Skin of body (tissue), 2 donors: ENCODE data around the gene FHIP1A. TPM values are rescaled to one million over a fixed set of nuclear protein-coding genes. Genes with fewer than 3 reads are reported as not detected.

Source experiments
- DNase-seq: peaks from one replicate; lab custom pipeline; 2025; lab: John Stamatoyannopoulos, UW
- total RNA-seq: library from RNA; depleted of rRNA; stranded (reverse); fragments of >200 nt; gene quantifications from one replicate; pipeline ENCODE4 v1.2.3, GENCODE V29; 2014

The FHIP1A gene
- total RNA-seq, 1 donor from 2014 or later, result 30.6 TPM

- no peak for DNase-seq
Measured at GRCh38 chr4:151417766-151418376, 8.9 kb downstream of the FHIP1A start.

DNA sequence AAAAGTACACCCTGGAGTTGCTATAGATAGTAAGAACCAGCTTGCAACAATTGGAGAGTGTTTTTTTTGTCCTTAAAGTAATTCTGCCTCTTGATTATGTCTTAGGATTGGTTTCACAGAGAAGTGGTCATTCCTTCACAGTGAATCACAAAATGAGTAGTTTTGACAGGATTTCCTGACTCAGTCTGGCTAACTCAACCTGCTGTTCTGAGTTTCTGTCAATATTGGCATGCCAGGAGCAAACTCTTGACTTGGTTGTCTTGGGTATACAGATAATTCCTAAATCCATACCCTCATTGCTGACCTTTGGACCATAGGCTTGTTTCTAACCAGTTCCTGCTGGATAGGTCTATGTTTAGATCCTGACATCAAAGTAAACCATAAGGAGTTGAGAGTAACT, 9.4 kb downstream of the FHIP1A start:
- no peak for DNase-seq

- DNase-seq, result no peak
Measured at GRCh38 chr4:151418856-151419255, 9.9 kb downstream of the FHIP1A start.

- DNase-seq, result no peak
Measured at GRCh38 chr4:151420250-151420807, 11.4 kb downstream of the FHIP1A start.

DNA sequence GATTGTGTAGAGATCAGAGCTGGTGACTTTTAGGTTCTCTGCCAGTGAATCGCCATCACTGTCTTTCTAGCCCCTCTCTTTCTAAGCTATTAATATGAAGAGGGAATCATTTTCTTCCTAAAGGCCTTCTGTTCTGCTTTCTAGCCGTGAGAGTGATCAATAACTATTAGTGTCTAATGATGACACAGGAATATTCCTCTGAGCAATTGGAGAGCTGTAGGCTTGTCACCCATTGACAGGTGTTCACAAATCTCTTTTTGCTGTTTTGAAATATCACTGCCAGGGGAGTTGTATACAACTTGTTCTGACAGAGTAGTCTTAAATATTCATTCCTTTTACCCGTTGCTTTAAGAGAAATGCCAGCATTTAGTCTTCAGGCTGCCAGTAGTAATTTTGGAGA, 13.9 kb downstream of the FHIP1A start:
- DNase-seq, result no peak

DNA sequence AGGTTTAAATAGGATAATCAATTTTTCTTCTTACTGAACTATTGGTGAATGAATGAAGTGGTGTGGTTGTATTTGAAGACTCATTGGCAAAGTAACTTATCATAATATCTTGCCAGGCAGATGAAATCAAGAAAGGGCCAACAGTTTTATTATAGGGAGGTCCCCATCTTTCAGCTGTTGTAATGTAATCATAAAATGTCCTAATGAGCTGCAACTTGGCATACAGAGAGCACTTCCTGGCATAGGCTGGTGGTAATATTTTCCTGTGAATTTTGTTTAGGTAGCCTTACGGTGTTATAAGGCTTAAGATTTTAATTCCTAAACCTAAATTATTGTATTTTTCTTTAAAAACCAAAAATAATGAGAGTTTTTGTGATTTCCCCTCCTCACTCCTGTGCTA, 17.5 kb downstream of the FHIP1A start:
- DNase-seq, result no peak

DNA sequence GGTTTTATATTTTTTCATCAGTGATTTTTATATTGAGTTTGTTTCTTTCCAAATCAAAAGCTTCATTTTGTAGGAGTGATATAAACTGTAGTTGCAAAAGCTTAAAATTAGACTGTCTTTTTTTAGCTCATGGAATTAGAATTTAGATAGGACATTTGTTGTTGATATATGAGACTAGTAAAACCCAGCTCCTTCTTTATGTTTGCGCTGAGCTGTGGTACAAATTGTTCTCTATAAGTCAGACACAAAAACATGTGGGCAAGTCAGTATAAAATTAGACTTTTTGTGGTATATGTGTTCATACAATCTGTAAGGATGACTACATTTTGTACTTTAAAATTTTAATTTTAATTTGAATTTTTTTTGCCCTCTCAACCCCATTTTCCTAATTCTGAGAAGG, 18.3 kb downstream of the FHIP1A start:
- DNase-seq, result no peak

DNA sequence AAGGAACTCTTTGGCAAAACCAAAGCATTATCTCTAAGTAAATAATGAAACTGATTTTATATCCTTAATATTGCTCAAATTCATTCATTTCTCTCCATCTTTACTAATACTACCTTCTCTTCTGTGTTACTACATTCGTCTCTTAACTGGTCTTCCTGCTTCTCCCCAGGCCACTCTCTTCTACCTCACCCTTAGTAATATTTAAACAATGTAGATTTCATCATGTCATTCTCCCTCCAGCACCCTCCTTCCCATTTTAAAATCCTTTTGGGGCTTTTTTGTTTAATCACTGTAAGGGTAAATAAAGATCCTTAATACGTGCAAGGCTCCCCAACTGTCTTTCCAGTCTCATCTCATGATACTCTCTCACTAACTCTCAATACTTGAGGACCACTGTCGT, 19.4 kb downstream of the FHIP1A start:
- no peak for DNase-seq

DNA sequence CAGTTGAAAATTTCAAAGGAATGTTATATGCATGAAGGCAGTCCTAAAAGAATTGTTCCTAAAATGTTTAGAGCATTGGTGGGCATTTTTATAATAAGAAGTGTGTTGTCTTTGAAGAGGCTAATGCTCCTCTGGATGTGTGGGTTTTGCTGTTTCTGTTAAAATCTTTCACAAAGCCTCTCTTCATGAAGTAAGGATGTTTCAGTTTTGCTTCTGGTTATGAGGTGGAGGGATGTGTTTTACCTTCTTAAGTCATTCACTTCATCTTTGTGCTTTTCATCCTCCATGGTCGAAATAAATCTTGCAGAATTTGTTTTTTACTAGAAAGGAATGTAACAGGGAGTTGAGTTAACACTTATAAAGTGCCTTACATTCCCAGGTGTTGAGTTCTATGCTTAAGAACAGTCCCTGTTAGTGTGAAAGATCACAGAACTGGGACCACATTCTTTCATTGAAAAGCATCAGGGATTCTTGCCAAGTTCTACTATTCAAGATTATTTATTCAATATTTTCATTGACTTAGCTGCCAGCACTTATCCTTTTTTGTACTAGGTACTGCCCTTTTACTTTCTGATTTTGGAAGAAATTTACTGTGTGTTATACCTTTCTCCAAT, 21.1 kb downstream of the FHIP1A start:
- DNase-seq, result no peak

- no peak for DNase-seq
Measured at GRCh38 chr4:151430740-151431457, 21.9 kb downstream of the FHIP1A start.

- DNase-seq, result no peak
Measured at GRCh38 chr4:151431728-151432127, 22.8 kb downstream of the FHIP1A start.

DNA sequence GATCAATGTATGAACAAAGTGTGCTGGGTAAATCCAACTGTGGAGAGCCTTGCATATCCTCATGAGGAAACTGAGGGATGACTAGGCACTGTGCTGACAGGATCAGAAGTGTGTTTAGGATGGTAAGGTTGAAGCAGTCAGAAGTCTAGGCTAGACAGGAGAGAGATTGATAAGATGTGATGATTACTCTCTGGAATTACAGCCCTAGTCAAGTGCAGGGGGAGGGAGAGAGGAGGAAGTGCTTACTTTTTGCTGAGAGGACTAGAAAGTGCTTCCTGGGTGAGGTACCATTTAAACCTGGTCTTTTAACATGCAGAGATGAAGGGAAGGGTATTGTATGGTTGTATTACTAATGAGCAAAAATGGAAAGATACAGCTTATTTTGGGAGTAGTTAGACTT, 23.7 kb downstream of the FHIP1A start:
- DNase-seq, result no peak

DNA sequence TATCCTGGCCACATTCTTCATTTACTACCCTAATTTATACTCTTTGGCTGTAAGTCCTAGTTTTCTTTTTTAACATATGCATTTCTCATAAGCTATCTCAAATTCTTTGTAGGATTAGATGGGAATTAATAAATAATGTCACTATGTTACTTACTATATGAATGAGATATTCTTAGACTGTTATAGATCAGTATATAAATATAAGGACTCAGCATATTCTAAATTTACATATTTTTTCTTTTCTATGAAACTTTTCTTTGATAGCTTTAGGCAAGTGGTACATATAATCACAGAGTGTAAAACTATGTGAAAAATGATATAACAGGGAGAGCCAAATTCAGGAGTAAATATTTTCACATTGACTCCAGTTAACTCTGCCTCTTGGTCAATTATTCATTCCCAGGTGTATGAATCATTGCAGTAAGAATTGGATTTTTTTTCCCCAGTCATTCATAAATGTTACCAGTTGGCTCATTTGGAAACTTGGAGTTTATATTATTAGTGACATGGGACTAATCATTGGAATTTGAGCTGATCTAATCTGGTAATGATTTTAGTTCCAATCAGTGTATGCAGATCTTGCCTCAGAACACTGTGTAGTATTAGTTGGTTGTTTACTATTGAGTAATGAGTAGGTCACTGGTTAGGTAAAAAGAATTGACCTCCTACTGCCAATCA, 25.3 kb downstream of the FHIP1A start:
- no peak for DNase-seq

DNA sequence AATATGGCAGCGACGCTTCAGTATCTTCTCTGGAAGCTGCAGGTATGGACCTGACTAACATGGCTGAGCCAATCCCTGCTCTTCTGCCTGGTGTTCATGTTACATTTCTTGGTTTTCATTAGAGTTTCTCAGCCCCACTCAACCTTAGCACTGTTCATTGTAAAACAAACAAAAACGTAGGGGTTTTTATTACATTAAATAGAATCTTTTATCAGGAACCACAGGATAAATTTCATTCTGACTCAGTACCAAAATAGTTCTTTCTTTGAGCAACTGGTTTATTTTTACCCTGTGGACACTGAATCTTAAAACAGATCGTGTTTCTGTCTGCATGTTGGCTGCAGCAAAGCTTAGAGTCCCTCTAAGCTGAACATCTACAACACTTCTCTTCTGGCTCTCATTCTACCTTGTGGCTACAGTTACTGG, 27.1 kb downstream of the FHIP1A start:
- DNase-seq, result no peak

GRCh38 chr4:151437505-151437904, 28.5 kb downstream of the FHIP1A start:
- no peak for DNase-seq

GRCh38 chr4:151438154-151438553, 29.2 kb downstream of the FHIP1A start:
- no peak for DNase-seq

DNA sequence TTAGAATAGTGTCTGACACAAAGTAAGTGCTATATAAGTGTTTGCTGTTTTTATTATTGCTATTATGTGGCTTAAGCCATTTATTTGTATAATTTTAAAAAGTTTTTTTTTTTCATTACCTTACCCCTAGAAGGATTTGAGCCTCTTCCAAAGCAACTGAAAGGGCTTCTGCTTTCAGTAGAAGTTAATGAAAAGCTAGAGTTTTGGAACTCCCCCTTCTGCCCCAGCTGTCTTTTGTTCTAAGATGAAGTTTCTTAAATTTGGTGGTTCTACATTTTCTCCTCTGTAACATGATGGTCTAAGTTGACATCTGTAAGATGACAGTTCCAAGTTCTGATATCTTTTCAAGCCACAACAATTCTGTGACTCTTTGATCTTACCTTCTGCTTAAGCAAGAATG, 30.3 kb downstream of the FHIP1A start:
- no peak for DNase-seq

GRCh38 chr4:151442002-151442401, 33.0 kb downstream of the FHIP1A start:
- no peak for DNase-seq

- no peak for DNase-seq
Measured at GRCh38 chr4:151443247-151443646, 34.3 kb downstream of the FHIP1A start.

- DNase-seq, result no peak
Measured at GRCh38 chr4:151443752-151444151, 34.8 kb downstream of the FHIP1A start.

DNA sequence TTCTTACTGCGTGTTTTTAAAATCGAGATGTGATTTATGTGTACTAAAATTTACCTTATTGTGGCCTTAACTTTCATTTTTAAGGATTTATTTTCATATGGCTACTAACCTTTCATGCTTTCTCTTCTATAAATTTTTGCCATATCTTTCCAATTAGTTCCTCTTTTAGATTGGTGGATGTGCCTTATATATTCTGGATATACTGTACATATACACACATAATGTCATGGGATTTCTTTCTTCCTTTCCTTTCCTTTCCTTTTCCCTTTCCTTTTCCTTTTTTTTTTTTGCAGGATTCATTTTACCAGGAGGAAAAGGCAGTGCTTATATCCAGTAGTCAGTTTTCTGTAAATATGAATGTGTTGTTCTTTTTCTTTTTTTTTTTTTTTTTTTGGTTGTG, 37.2 kb downstream of the FHIP1A start:
- DNase-seq, result no peak

DNA sequence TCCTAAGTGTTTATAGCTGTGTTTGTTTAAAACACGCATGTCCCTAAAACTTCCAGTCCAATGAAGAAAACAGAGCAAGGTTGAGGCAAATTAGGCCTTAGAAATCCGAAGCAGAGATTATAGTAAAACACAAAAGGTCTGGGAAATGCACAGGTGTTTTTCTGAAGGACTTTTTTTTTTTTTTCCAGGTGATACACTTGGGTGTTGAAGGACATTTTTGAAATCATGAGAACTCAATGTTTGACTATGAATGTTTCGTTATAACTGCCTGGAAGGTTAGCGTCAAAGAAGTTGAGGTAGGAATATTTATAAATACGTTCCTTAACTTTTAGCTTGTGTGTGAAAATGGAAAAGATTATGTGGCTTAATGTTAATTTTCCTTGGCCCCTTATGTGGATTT, 45.5 kb downstream of the FHIP1A start:
- no peak for DNase-seq
